Liver (tissue), 3 donors: ENCODE data around the gene C1GALT1C1.

Source experiments
- GABPA ChIP-seq, 2 donors: IDR thresholded peaks in 1 of 2; conservative IDR thresholded peaks in 1 of 2; 2 replicates each; pipeline ENCODE4 v1.6.1; 2016; ENCODE audit warnings: antibody characterized with exemption in 2 of 2, mild to moderate bottlenecking in 1 of 2, moderate library complexity in 1 of 2
- JUND ChIP-seq, 2 donors: IDR thresholded peaks; 2 replicates each; pipeline ENCODE4 v1.6.1; 2016; ENCODE audit warnings: antibody characterized with exemption in 2 of 2
- RAD21 ChIP-seq, 2 donors: IDR thresholded peaks; 2 replicates each; pipeline ENCODE4 v1.6.1; 2016; ENCODE audit warnings: antibody characterized with exemption in 2 of 2, mild to moderate bottlenecking in 2 of 2
- YY1 ChIP-seq: IDR thresholded peaks from 2 replicates; pipeline ENCODE4 v1.6.1; 2016; ENCODE audit warnings: antibody characterized with exemption, mild to moderate bottlenecking
- TF ChIP-seq, protein P1 (sequence below): fragments of 150-350 bp; IDR thresholded peaks from 2 replicates; pipeline ENCODE4 v1.5.1; 2017; ENCODE audit warnings: improper control_type of control experiment, low read depth, low read length; ENCODE audit not compliant: missing input control
- donor health status: healthy.
- donor health status: healthy.

DNA sequence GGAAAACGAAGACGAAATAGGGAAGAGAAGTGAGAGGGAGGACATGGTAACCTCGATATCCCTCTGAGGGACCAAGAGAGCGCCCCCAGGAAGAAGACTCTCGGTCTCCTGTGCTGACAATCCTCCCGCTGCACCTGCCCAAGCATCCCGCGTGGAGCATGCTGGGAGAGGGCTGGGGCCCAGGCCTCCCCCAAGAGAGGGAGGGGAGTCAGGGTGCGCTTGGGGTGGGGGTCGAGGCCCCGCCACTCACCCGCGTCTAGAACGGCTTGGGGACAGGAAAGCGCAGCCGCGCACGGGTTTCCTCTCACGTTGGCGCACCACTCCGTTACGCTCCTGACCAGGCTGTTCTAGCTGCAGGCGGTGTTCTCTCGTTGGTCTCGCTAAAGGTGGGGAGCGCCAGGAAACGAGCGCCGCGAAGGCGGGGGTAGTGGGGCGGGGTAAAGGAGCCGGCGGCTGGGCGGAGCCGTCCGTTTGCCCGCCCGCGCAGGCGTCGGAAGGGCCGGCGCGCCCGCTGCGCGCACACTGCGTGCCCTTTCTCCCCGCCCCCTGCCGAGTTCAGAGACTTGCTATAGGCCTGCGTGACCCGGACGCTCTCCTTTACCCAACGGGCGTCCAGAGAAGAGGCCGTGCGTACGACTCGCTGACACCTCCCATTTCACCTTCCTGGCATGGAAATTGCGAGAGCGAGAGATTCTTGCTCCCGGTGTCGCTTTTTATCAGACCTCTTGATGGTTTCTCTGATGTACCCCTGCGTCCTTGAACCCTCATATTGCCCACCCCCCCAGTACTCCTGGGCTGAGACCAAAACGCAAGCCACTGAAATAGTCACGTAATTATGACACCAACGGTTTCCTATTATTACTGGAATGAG is at the start of gene C1GALT1C1:
- TF ChIP-seq GABPA (IDR thresholded peaks at IDR 0.05 in 1 of 2, conservative IDR thresholded peaks at IDR 0.05 in 1 of 2): peak in 1 of 2 donors; percentile 20
- TF ChIP-seq, protein P1, sequence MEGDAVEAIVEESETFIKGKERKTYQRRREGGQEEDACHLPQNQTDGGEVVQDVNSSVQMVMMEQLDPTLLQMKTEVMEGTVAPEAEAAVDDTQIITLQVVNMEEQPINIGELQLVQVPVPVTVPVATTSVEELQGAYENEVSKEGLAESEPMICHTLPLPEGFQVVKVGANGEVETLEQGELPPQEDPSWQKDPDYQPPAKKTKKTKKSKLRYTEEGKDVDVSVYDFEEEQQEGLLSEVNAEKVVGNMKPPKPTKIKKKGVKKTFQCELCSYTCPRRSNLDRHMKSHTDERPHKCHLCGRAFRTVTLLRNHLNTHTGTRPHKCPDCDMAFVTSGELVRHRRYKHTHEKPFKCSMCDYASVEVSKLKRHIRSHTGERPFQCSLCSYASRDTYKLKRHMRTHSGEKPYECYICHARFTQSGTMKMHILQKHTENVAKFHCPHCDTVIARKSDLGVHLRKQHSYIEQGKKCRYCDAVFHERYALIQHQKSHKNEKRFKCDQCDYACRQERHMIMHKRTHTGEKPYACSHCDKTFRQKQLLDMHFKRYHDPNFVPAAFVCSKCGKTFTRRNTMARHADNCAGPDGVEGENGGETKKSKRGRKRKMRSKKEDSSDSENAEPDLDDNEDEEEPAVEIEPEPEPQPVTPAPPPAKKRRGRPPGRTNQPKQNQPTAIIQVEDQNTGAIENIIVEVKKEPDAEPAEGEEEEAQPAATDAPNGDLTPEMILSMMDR: no peak
- no peak for TF ChIP-seq RAD21 (IDR thresholded peaks at IDR 0.05)
- no peak for TF ChIP-seq JUND (IDR thresholded peaks at IDR 0.05)
- TF ChIP-seq YY1: peak; percentile 71
